Ishikawa (cell line): Measurements from ENCODE around the gene TP53TG5.

ENCODE experiments used
- CEBPB ChIP-seq: IDR thresholded peaks from 2 replicates; pipeline ENCODE4 v1.6.1; 2012
- CREB1 ChIP-seq: IDR thresholded peaks from 2 replicates; pipeline ENCODE4 v1.6.1; 2012; ENCODE audit warnings: low read depth
- EGR1 ChIP-seq: IDR thresholded peaks from 2 replicates; pipeline ENCODE4 v1.6.1; 2012
- EP300 ChIP-seq: IDR thresholded peaks from 2 replicates; pipeline ENCODE4 v1.6.1; 2012; ENCODE audit warnings: borderline replicate concordance
- FOXM1 ChIP-seq: IDR thresholded peaks from 2 replicates; pipeline ENCODE4 v1.6.1; 2012; ENCODE audit warnings: low read depth, borderline replicate concordance
- MAX ChIP-seq: IDR thresholded peaks from 2 replicates; pipeline ENCODE4 v1.6.1; 2012
- NFIC ChIP-seq: IDR thresholded peaks from 2 replicates; pipeline ENCODE4 v1.6.1; 2012
- RAD21 ChIP-seq: IDR thresholded peaks from 2 replicates; pipeline ENCODE4 v1.6.1; 2012; ENCODE audit warnings: low read depth
- REST ChIP-seq: IDR thresholded peaks from 2 replicates; pipeline ENCODE4 v1.6.1; 2012; ENCODE audit warnings: low read depth, mild to moderate bottlenecking
- TAF1 ChIP-seq: IDR thresholded peaks from 2 replicates; pipeline ENCODE4 v1.6.1; 2012; ENCODE audit warnings: low read depth, mild to moderate bottlenecking
- TCF12 ChIP-seq: IDR thresholded peaks from 2 replicates; pipeline ENCODE4 v1.6.1; 2012; ENCODE audit warnings: low read depth
- TEAD4 ChIP-seq: IDR thresholded peaks from 2 replicates; pipeline ENCODE4 v1.6.1; 2012
- USF1 ChIP-seq: IDR thresholded peaks from 2 replicates; pipeline ENCODE4 v1.6.1; 2012
- YY1 ChIP-seq: IDR thresholded peaks from 2 replicates; pipeline ENCODE4 v1.6.1; 2012; ENCODE audit warnings: low read depth
- ZBTB7A ChIP-seq: IDR thresholded peaks from 2 replicates; pipeline ENCODE4 v1.6.1; 2012; ENCODE audit warnings: low read depth

TP53TG5 gene

GRCh38 chr20:45409521-45410272 is 31.6 kb upstream of the TP53TG5 start:
- no peak for TF ChIP-seq CREB1
- no peak for TF ChIP-seq TEAD4
- no peak for TF ChIP-seq CEBPB
- TF ChIP-seq REST = no peak
- TF ChIP-seq TAF1 = no peak
- TF ChIP-seq EP300 = no peak
- TF ChIP-seq USF1 = no peak
- TF ChIP-seq TCF12 = no peak
- no peak for TF ChIP-seq RAD21
- TF ChIP-seq MAX = no peak

GRCh38 chr20:45408646-45409213 is 30.6 kb upstream of the TP53TG5 start:
- TF ChIP-seq USF1 (no peak), YY1 (no peak), EP300 (no peak), NFIC (no peak), FOXM1 (no peak), EGR1 (no peak), REST (no peak), ZBTB7A (no peak), CREB1 (no peak), CEBPB (no peak), TAF1 (no peak), RAD21 (no peak)

- TF ChIP-seq MAX = no peak
- TF ChIP-seq EGR1 = no peak
- TF ChIP-seq CREB1 = no peak
- TF ChIP-seq RAD21 = no peak
- no peak for TF ChIP-seq REST
- TF ChIP-seq USF1 = no peak
- no peak for TF ChIP-seq FOXM1
- TF ChIP-seq NFIC = no peak
- TF ChIP-seq ZBTB7A = no peak
- TF ChIP-seq TEAD4 = no peak
- no peak for TF ChIP-seq EP300
- no peak for TF ChIP-seq CEBPB
- no peak for TF ChIP-seq TAF1
These were observed 29.9 kb upstream of the TP53TG5 start, which contains the start of gene DBNDD2 for GRCh38 chr20:45407783-45408645. DBNDD2 (plus strand) TSS chr20:45408289; CDS start chr20:45408468, 179 bp downstream.
